Measurements from ENCODE around the gene MDC1. TPM values are rescaled to one million over a fixed set of nuclear protein-coding genes. Genes with fewer than 3 reads are reported as not detected.

The MDC1 gene
- total and polyA plus RNA-seq, 2 of the 13 experiments (the other 11 are each of a cell fraction or from before 2014, with no cell fraction given) = 8.4 to 14.0 TPM

GRCh38 chr6:30725713-30726505, 8.8 kb upstream of the MDC1 start (continued):
- TF ChIP-seq, protein P1, sequence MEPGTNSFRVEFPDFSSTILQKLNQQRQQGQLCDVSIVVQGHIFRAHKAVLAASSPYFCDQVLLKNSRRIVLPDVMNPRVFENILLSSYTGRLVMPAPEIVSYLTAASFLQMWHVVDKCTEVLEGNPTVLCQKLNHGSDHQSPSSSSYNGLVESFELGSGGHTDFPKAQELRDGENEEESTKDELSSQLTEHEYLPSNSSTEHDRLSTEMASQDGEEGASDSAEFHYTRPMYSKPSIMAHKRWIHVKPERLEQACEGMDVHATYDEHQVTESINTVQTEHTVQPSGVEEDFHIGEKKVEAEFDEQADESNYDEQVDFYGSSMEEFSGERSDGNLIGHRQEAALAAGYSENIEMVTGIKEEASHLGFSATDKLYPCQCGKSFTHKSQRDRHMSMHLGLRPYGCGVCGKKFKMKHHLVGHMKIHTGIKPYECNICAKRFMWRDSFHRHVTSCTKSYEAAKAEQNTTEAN (CRISPR knock-in tag; conservative IDR thresholded peaks at IDR 0.05) = no peak
- TF ChIP-seq SSRP1 (CRISPR knock-in tag; IDR thresholded peaks at IDR 0.05) (peak; percentile 53; the same call in 1 of the 2 replicates), ZNF577 (CRISPR knock-in tag; IDR thresholded peaks at IDR 0.05; ENCODE audit: borderline replicate concordance, low read depth) (no peak), TERF1 (CRISPR knock-in tag; IDR thresholded peaks at IDR 0.05) (0 out of 2 replicates have a peak, but pooled peaks have one; percentile 54), SRY (CRISPR knock-in tag; IDR thresholded peaks at IDR 0.05) (no peak), AGO2 (optimal IDR thresholded peaks at IDR 0.05; ENCODE audit: low read depth, low read length) (peak; percentile 52), SRSF9 (IDR thresholded peaks at IDR 0.05; ENCODE audit: borderline replicate concordance, insufficient read depth, low read depth, low read length, poor library complexity, severe bottlenecking) (no peak), ZFP37 (CRISPR knock-in tag; IDR thresholded peaks at IDR 0.05; ENCODE audit: borderline replicate concordance) (no peak), FOXK1 (CRISPR knock-in tag; IDR thresholded peaks at IDR 0.05; ENCODE audit: borderline replicate concordance, low read depth) (no peak), ATF4 (CRISPR knock-in tag; IDR thresholded peaks at IDR 0.05) (peak in 1 of 2 experiments; percentile 13; a peak in 1 of 4 replicates), ZNF740 (CRISPR knock-in tag; IDR thresholded peaks at IDR 0.05) (no peak), GATA4 (IDR thresholded peaks at IDR 0.05; ENCODE audit: borderline replicate concordance, low read depth) (0 out of 2 replicates have a peak, but pooled peaks have one; percentile 12), NR2F2 (IDR thresholded peaks at IDR 0.05; ENCODE audit: borderline replicate concordance, low read depth) (no peak)
- TF ChIP-seq, protein P2, sequence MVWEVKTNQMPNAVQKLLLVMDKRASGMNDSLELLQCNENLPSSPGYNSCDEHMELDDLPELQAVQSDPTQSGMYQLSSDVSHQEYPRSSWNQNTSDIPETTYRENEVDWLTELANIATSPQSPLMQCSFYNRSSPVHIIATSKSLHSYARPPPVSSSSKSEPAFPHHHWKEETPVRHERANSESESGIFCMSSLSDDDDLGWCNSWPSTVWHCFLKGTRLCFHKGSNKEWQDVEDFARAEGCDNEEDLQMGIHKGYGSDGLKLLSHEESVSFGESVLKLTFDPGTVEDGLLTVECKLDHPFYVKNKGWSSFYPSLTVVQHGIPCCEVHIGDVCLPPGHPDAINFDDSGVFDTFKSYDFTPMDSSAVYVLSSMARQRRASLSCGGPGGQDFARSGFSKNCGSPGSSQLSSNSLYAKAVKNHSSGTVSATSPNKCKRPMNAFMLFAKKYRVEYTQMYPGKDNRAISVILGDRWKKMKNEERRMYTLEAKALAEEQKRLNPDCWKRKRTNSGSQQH (CRISPR knock-in tag; IDR thresholded peaks at IDR 0.05; ENCODE audit: low read depth) = no peak
- TF ChIP-seq, protein P3, sequence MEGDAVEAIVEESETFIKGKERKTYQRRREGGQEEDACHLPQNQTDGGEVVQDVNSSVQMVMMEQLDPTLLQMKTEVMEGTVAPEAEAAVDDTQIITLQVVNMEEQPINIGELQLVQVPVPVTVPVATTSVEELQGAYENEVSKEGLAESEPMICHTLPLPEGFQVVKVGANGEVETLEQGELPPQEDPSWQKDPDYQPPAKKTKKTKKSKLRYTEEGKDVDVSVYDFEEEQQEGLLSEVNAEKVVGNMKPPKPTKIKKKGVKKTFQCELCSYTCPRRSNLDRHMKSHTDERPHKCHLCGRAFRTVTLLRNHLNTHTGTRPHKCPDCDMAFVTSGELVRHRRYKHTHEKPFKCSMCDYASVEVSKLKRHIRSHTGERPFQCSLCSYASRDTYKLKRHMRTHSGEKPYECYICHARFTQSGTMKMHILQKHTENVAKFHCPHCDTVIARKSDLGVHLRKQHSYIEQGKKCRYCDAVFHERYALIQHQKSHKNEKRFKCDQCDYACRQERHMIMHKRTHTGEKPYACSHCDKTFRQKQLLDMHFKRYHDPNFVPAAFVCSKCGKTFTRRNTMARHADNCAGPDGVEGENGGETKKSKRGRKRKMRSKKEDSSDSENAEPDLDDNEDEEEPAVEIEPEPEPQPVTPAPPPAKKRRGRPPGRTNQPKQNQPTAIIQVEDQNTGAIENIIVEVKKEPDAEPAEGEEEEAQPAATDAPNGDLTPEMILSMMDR (CRISPR knock-in tag; IDR thresholded peaks at IDR 0.05) = no peak
- TF ChIP-seq, protein P4, sequence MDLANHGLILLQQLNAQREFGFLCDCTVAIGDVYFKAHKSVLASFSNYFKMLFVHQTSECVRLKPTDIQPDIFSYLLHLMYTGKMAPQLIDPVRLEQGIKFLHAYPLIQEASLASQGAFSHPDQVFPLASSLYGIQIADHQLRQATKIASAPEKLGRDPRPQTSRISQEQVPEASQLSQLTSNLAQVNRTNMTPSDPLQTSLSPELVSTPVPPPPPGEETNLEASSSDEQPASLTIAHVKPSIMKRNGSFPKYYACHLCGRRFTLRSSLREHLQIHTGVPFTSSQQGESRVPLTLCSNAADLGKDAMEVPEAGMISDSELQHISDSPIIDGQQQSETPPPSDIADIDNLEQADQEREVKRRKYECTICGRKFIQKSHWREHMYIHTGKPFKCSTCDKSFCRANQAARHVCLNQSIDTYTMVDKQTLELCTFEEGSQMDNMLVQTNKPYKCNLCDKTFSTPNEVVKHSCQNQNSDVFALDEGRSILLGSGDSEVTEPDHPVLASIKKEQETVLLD (CRISPR knock-in tag; IDR thresholded peaks at IDR 0.05; ENCODE audit: low read depth) = 0 out of 2 replicates have a peak, but pooled peaks have one; percentile 2

All from HepG2 (cell line).